GM12878 (cell line): ENCODE measurements around the gene C18orf54. TPM values are rescaled to one million over a fixed set of nuclear protein-coding genes. Genes with fewer than 3 reads are reported as not detected.

Source experiments
- ATAC-seq: fragments of 200-7000 bp; cut with Tn5 transposase; 3 replicates; pipeline ENCODE4 v1.9.1; 2020; ENCODE audit warnings: mild to moderate bottlenecking, moderate library complexity
- BruUV-seq: library from RNA; stranded (reverse); fragments of 400-500 nt; replicated peaks from 2 replicates; lab custom pipeline; 2021; lab: Mats Ljungman, UMichigan
- CTCF ChIA-PET: fragments of 300-600 bp; sonication (Branson Sonifier 250); formaldehyde crosslinking; extraction: SDS; loops from one replicate; lab custom pipeline; 2021; ENCODE audit warnings: inconsistent platforms; lab: Yijun Ruan, JAX
- POLR2A ChIA-PET: fragments of 350-600 bp; formaldehyde crosslinking; extraction: SDS; loops from one replicate; lab custom pipeline; 2021; ENCODE audit warnings: inconsistent platforms; lab: Charles Lee
- RAD21 ChIA-PET: fragments of 300-600 bp; sonication (Branson Sonifier 250); formaldehyde crosslinking; loops from one replicate; lab custom pipeline; 2023; ENCODE audit warnings: antibody characterized with exemption; ENCODE audit not compliant: unreplicated experiment; lab: Charles Lee
- SMC1A ChIA-PET: fragments of 300-600 bp; sonication (Branson Sonifier 250); formaldehyde crosslinking; loops from one replicate; lab custom pipeline; 2023; ENCODE audit not compliant: unreplicated experiment, uncharacterized antibody; lab: Charles Lee
- DNase-seq: peaks from one replicate; pipeline ENCODE4 v3.0.0-alpha.2; 2011; ENCODE audit warnings: low read depth, low spot score
- FAIRE-seq: peaks from 3 replicates; lab custom pipeline; 2011; peaks lifted over from hg19 to GRCh38; lab: Jason Lieb, UNC
- H2AFZ ChIP-seq: 2 replicates; pipeline ENCODE4 v1.6.0; 2011; ENCODE audit warnings: low read depth, low read length, control low read depth; ENCODE audit not compliant: control insufficient read depth
- H3K27ac ChIP-seq: 2 replicates; pipeline ENCODE4 v1.5.1; 2011; ENCODE audit warnings: control low read depth; ENCODE audit not compliant: control insufficient read depth, insufficient read depth
- H3K27me3 ChIP-seq, 2 experiments: replicated peaks in 1 of 2; 2 replicates each; pipeline versions ENCODE4 v1.6.0 to v1.6.1; 2011; ENCODE audit warnings: low read length in 1 of 2; ENCODE audit not compliant: control insufficient read depth in 2 of 2, insufficient read depth in 2 of 2
- H3K36me3 ChIP-seq, 2 experiments: 2 replicates each; pipeline ENCODE4 v1.5.1; 2011; ENCODE audit warnings: low read length in 1 of 2; ENCODE audit not compliant: control insufficient read depth in 2 of 2, insufficient read depth in 2 of 2
- H3K4me1 ChIP-seq: 2 replicates; pipeline ENCODE4 v1.6.1; 2011; ENCODE audit warnings: mild to moderate bottlenecking, low read length, moderate library complexity, mixed read lengths; ENCODE audit not compliant: control insufficient read depth, insufficient read depth
- H3K4me2 ChIP-seq: 2 replicates; pipeline ENCODE4 v1.6.0; 2011; ENCODE audit warnings: control low read depth; ENCODE audit not compliant: control insufficient read depth, insufficient read depth
- H3K4me3 ChIP-seq: fragments of 200-600 bp; sonication (generic); 2 replicates; pipeline ENCODE4 v1.5.1; 2016
- H3K79me2 ChIP-seq: 2 replicates; pipeline ENCODE4 v1.6.0; 2011; ENCODE audit warnings: low read length; ENCODE audit not compliant: control insufficient read depth, insufficient read depth
- H3K9ac ChIP-seq: 2 replicates; pipeline ENCODE4 v1.8.0; 2011; ENCODE audit warnings: low read length, control low read depth, mixed read lengths; ENCODE audit not compliant: control insufficient read depth, insufficient read depth
- H3K9me3 ChIP-seq: replicated peaks from 3 replicates; pipeline ENCODE4 v1.5.1; 2011; ENCODE audit warnings: mild to moderate bottlenecking, low read length; ENCODE audit not compliant: control insufficient read depth, insufficient read depth
- H4K20me1 ChIP-seq: 2 replicates; pipeline ENCODE4 v1.6.0; 2011; ENCODE audit not compliant: control insufficient read depth, insufficient read depth
- CBX3 ChIP-seq: fragments of 200-600 bp; sonication (generic); IDR thresholded peaks from 2 replicates; pipeline ENCODE4 v1.6.1; 2016; ENCODE audit warnings: low read depth, borderline replicate concordance
- CHD4 ChIP-seq: fragments of 200-600 bp; sonication (generic); IDR thresholded peaks from 2 replicates; pipeline ENCODE4 v1.6.1; 2016; ENCODE audit warnings: mild to moderate bottlenecking
- EED ChIP-seq: sonication (generic); IDR thresholded peaks from 2 replicates; pipeline ENCODE4 v1.6.1; 2016; ENCODE audit warnings: antibody characterized with exemption, low read depth
- ESRRA ChIP-seq: IDR thresholded peaks from 2 replicates; pipeline ENCODE4 v1.6.1; 2012; ENCODE audit warnings: mild to moderate bottlenecking, low read length, improper control_type of control experiment
- FOXM1 ChIP-seq: IDR thresholded peaks from 2 replicates; pipeline ENCODE4 v1.6.1; 2012; ENCODE audit warnings: low read depth, mild to moderate bottlenecking, inconsistent platforms, low read length, moderate library complexity
- HCFC1 ChIP-seq: fragments of 150-350 bp; IDR thresholded peaks from 2 replicates; pipeline ENCODE4 v1.6.1; 2014; ENCODE audit warnings: low read length
- HDAC2 ChIP-seq: fragments of 200-600 bp; sonication (generic); IDR thresholded peaks from 2 replicates; pipeline ENCODE4 v1.6.1; 2017
- HDAC6 ChIP-seq: fragments of 200-600 bp; sonication (generic); IDR thresholded peaks from one replicate; pipeline ENCODE4 v1.8.0; 2017; ENCODE audit warnings: antibody characterized with exemption; ENCODE audit not compliant: unreplicated experiment
- NFXL1 ChIP-seq: fragments of 450-650 bp; IDR thresholded peaks from 2 replicates; pipeline ENCODE4 v1.6.1; 2017; ENCODE audit warnings: antibody characterized with exemption, mild to moderate bottlenecking, borderline replicate concordance
- NFYB ChIP-seq: IDR thresholded peaks from 2 replicates; pipeline ENCODE4 v1.6.1; 2011; ENCODE audit warnings: low read depth, mild to moderate bottlenecking, low read length, improper control_type of control experiment, moderate library complexity; ENCODE audit not compliant: insufficient read depth
- PAX5 ChIP-seq: IDR thresholded peaks from 2 replicates; pipeline ENCODE4 v1.6.1; 2011; ENCODE audit warnings: low read depth, low read length, borderline replicate concordance
- STAT1 ChIP-seq: fragments of 450-650 bp; conservative IDR thresholded peaks from 2 replicates; pipeline ENCODE4 v1.6.1; 2014; ENCODE audit warnings: antibody characterized with exemption, mild to moderate bottlenecking
- STAT3 ChIP-seq: IDR thresholded peaks from 2 replicates; pipeline ENCODE4 v1.6.1; 2011; ENCODE audit warnings: low read depth, low read length, improper control_type of control experiment
- TAF1 ChIP-seq: IDR thresholded peaks from 2 replicates; pipeline ENCODE4 v1.6.1; 2011; ENCODE audit warnings: mild to moderate bottlenecking, low read depth, low read length, borderline replicate concordance
- TCF12 ChIP-seq: IDR thresholded peaks from 2 replicates; pipeline ENCODE4 v1.6.1; 2011; ENCODE audit warnings: low read depth, mild to moderate bottlenecking, low read length
- YY1 ChIP-seq: IDR thresholded peaks from 2 replicates; pipeline ENCODE4 v1.6.1; 2011; ENCODE audit warnings: low read depth, mild to moderate bottlenecking, low read length
- WGBS: methylation state at CpG from one replicate; pipeline ENCODE4 v1.1.6; 2016; ENCODE audit warnings: low lambda C conversion rate; ENCODE audit not compliant: insufficient replicate concordance, insufficient coverage; ENCODE audit errors: missing lambda C conversion rate; 5-methylcytosine and 5-hydroxymethylcytosine counted together
- in situ Hi-C: fragments of 300-500 bp; cut with MboI; formaldehyde crosslinking; loops from 9 replicates; pipeline ENCODE4 v1.14.3; 2018; ENCODE audit warnings: mixed read lengths
- intact Hi-C: fragments of 100-400 bp; cut with micrococcal nuclease; formaldehyde crosslinking; loops from one replicate; pipeline ENCODE4 v1.14.2; 2022; ENCODE audit not compliant: unreplicated experiment
- polyA plus RNA-seq, 11 experiments: library from polyadenylated mRNA; depleted of rRNA in 4 of 11; unstranded in 6 of 11; stranded (reverse) in 5 of 11; fragments of >200 nt; fragmentation: Nextera tagmentation in 4 of 11; fragmentation: Illumina TruSeq in 1 of 11; extraction: Ambion mirVana in 4 of 11; extraction: Trizol in 1 of 11; gene quantifications; 1 replicate in 1 of 11; 2 replicates in 10 of 11; pipeline versions ENCODE4 v1.2.1 to v1.2.3, GENCODE V29; 2011 to 2016; ENCODE audit warnings: inconsistent platforms in 2 of 11, missing spikeins in 2 of 11, low read depth in 1 of 11
- total RNA-seq, 4 experiments: library from RNA; depleted of rRNA in 3 of 4; stranded (reverse); fragments of >200 nt in 3 of 4; fragmentation: Illumina TruSeq in 1 of 4; extraction: Trizol in 1 of 4; gene quantifications; 2 replicates each; pipeline versions ENCODE4 v1.2.1 to v1.2.3, GENCODE V29; 2013 to 2021
- TF ChIP-seq, protein P1 (sequence below): fragments of 450-650 bp; IDR thresholded peaks from 2 replicates; pipeline ENCODE4 v1.6.1; 2017; ENCODE audit warnings: mild to moderate bottlenecking
- TF ChIP-seq, protein P2 (sequence below): fragments of 450-650 bp; IDR thresholded peaks from 2 replicates; pipeline ENCODE4 v1.6.1; 2017; ENCODE audit warnings: mild to moderate bottlenecking, low read depth, inconsistent platforms; ENCODE audit not compliant: poor library complexity, severe bottlenecking
- TF ChIP-seq, protein P3 (sequence below): fragments of 450-650 bp; IDR thresholded peaks from 2 replicates; pipeline ENCODE4 v1.6.1; 2017; ENCODE audit warnings: low read depth, mild to moderate bottlenecking, moderate library complexity

The C18orf54 gene
- total and polyA plus RNA-seq, 10 of the 15 experiments (the other 5 are each of a cell fraction or from before 2014, with no cell fraction given) = 1.2 to 7.6 (median 2.8) TPM

DNA sequence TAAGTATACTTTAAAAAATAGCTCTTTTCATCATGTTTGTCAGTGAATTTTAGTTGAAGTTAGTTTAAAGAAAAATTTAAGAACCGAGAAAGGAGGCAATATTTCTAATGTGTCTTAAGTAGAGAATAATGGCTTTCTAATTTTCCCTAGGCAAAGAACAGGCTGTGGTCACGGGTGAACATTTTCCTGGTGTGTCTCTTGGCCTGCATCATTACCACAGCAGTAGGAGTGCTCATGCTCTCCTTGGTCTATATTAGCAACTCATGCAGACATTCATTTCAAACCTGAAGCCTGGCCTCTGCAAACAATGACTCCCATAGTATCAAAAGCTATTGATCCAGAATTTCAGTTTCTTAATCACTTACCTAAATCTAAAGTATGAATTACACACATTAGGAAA is 57.4 kb downstream of the C18orf54 start:
- intact Hi-C loops = no loop called here
- no peaks in the 10 kb centered on the region for H3K27me3 ChIP-seq
- ChIA-PET POLR2A (no interaction called here), SMC1A (interaction anchor here (0.5 to 1.2 kb wide), 3 partner anchors 23 to 58 kb away, joined by 3 read pairs; partner anchors contain the start of genes C18orf54 and STARD6), CTCF (interaction anchor here (0.8 to 1.4 kb wide), 2 partner anchors 23 to 26 kb away, joined by 3 to 4 read pairs; no protein-coding TSS in a partner anchor), RAD21 (no interaction called here)
- in situ Hi-C loops = no loop called here
- no peak overlapping the region for H3K4me3 ChIP-seq
- H3K4me1 ChIP-seq = no peaks in the 10 kb centered on the region
- no TSS peak for BruUV-seq
- no peaks in the 10 kb centered on the region for H3K79me2 ChIP-seq
- no peak overlapping the region for H3K27ac ChIP-seq
- no peaks in the 10 kb centered on the region for H3K36me3 ChIP-seq
- no peak for ATAC-seq
- no peak overlapping the region for H2AFZ ChIP-seq
- no peak for FAIRE-seq
- H3K4me2 ChIP-seq = no peak overlapping the region
- TF ChIP-seq TAF1 = no peak
- TF ChIP-seq CBX3 = no peak
- no peak for TF ChIP-seq HDAC2
- no peak for TF ChIP-seq ESRRA
- no peak for TF ChIP-seq FOXM1
- TF ChIP-seq, protein P1, sequence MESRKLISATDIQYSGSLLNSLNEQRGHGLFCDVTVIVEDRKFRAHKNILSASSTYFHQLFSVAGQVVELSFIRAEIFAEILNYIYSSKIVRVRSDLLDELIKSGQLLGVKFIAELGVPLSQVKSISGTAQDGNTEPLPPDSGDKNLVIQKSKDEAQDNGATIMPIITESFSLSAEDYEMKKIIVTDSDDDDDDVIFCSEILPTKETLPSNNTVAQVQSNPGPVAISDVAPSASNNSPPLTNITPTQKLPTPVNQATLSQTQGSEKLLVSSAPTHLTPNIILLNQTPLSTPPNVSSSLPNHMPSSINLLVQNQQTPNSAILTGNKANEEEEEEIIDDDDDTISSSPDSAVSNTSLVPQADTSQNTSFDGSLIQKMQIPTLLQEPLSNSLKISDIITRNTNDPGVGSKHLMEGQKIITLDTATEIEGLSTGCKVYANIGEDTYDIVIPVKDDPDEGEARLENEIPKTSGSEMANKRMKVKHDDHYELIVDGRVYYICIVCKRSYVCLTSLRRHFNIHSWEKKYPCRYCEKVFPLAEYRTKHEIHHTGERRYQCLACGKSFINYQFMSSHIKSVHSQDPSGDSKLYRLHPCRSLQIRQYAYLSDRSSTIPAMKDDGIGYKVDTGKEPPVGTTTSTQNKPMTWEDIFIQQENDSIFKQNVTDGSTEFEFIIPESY = no peak
- no peak for TF ChIP-seq CHD4
- TF ChIP-seq YY1 = no peak
- no peak for TF ChIP-seq PAX5
- TF ChIP-seq STAT1 = no peak
- TF ChIP-seq NFYB = no peak
- no peak for TF ChIP-seq STAT3
- TF ChIP-seq, protein P2, sequence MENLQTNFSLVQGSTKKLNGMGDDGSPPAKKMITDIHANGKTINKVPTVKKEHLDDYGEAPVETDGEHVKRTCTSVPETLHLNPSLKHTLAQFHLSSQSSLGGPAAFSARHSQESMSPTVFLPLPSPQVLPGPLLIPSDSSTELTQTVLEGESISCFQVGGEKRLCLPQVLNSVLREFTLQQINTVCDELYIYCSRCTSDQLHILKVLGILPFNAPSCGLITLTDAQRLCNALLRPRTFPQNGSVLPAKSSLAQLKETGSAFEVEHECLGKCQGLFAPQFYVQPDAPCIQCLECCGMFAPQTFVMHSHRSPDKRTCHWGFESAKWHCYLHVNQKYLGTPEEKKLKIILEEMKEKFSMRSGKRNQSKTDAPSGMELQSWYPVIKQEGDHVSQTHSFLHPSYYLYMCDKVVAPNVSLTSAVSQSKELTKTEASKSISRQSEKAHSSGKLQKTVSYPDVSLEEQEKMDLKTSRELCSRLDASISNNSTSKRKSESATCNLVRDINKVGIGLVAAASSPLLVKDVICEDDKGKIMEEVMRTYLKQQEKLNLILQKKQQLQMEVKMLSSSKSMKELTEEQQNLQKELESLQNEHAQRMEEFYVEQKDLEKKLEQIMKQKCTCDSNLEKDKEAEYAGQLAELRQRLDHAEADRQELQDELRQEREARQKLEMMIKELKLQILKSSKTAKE = no peak
- no peak for TF ChIP-seq HCFC1
- TF ChIP-seq TCF12 = no peak
- TF ChIP-seq EED = no peak
- no peak for TF ChIP-seq HDAC6
- TF ChIP-seq, protein P3, sequence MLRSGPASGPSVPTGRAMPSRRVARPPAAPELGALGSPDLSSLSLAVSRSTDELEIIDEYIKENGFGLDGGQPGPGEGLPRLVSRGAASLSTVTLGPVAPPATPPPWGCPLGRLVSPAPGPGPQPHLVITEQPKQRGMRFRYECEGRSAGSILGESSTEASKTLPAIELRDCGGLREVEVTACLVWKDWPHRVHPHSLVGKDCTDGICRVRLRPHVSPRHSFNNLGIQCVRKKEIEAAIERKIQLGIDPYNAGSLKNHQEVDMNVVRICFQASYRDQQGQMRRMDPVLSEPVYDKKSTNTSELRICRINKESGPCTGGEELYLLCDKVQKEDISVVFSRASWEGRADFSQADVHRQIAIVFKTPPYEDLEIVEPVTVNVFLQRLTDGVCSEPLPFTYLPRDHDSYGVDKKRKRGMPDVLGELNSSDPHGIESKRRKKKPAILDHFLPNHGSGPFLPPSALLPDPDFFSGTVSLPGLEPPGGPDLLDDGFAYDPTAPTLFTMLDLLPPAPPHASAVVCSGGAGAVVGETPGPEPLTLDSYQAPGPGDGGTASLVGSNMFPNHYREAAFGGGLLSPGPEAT = no peak
- TF ChIP-seq NFXL1 = no peak
- TF ChIP-seq, all 136 proteins: peak for 0
- Histone ChIP-seq H4K20me1 (no peaks in the 10 kb centered on the region), H3K9ac (no peak overlapping the region), H3K9me3 (no peaks in the 10 kb centered on the region)
- DNase-seq = no peak
- 21% methylated on average over 2 of the region's 2 CpGs for WGBS
